Fibroblast of lung (primary cell): ENCODE measurements around the gene SNAP29. TPM values are rescaled to one million over a fixed set of nuclear protein-coding genes. Genes with fewer than 3 reads are reported as not detected.
"Not testable (repeated sequence)": the region's sequence is repeated elsewhere in the genome, so short reads cannot be mapped to it uniquely, and the experiment has no call there.

ENCODE experiments used
- DNase-seq, 2 donors: peaks; one replicate each; pipeline versions ENCODE4 v3.0.0 to v3.0.0-alpha.2; 2010; ENCODE audit warnings: low read depth in 2 of 2
- H2AFZ ChIP-seq: 2 replicates; pipeline ENCODE4 v1.5.1; 2012; ENCODE audit warnings: low read length, control low read depth, inconsistent platforms
- H3K27ac ChIP-seq: 2 replicates; pipeline ENCODE4 v1.5.1; 2011; ENCODE audit warnings: low read length, control low read depth; ENCODE audit not compliant: insufficient read depth
- H3K27me3 ChIP-seq: 2 replicates; pipeline ENCODE4 v1.5.1; 2011; ENCODE audit warnings: mild to moderate bottlenecking, low read length; ENCODE audit not compliant: control insufficient read depth, insufficient read depth
- H3K36me3 ChIP-seq: 2 replicates; pipeline ENCODE4 v1.5.1; 2011; ENCODE audit warnings: low read length; ENCODE audit not compliant: control insufficient read depth, insufficient read depth
- H3K4me1 ChIP-seq: 2 replicates; pipeline ENCODE4 v1.5.1; 2011; ENCODE audit warnings: low read length; ENCODE audit not compliant: control insufficient read depth, insufficient read depth; ENCODE audit errors: extremely low read depth
- H3K4me2 ChIP-seq: 2 replicates; pipeline ENCODE4 v1.5.1; 2011; ENCODE audit warnings: low read length, control low read depth; ENCODE audit not compliant: insufficient read depth; ENCODE audit errors: extremely low read depth
- H3K4me3 ChIP-seq, 4 experiments: fragments of 200-600 bp in 1 of 4; sonication (generic) in 1 of 4; replicated peaks in 1 of 4; 2 replicates each; pipeline ENCODE4 v1.5.1; 2011 to 2016; ENCODE audit warnings: low read length in 4 of 4, low read depth in 3 of 4, mild to moderate bottlenecking in 3 of 4, control low read depth in 2 of 4, inconsistent platforms in 1 of 4, mixed read lengths in 1 of 4; ENCODE audit not compliant: insufficient read depth in 1 of 4; ENCODE audit errors: control extremely low read depth in 1 of 4
- H3K79me2 ChIP-seq: 2 replicates; pipeline ENCODE4 v1.5.1; 2012; ENCODE audit warnings: mild to moderate bottlenecking, low read length, inconsistent platforms; ENCODE audit not compliant: control insufficient read depth, insufficient read depth
- H3K9ac ChIP-seq: 2 replicates; pipeline ENCODE4 v1.5.1; 2011; ENCODE audit warnings: mild to moderate bottlenecking, low read length, control low read depth; ENCODE audit not compliant: insufficient read depth
- H3K9me3 ChIP-seq: 2 replicates; pipeline ENCODE4 v1.5.1; 2012; ENCODE audit warnings: low read depth, low read length; ENCODE audit not compliant: control insufficient read depth, insufficient read depth
- H4K20me1 ChIP-seq: 2 replicates; pipeline ENCODE4 v1.5.1; 2011; ENCODE audit warnings: low read length; ENCODE audit not compliant: control insufficient read depth, insufficient read depth; ENCODE audit errors: extremely low read depth
- EZH2 ChIP-seq: IDR thresholded peaks from 2 replicates; pipeline ENCODE4 v1.5.1; 2012; ENCODE audit warnings: low read length, control low read depth, mild to moderate bottlenecking; ENCODE audit errors: missing control alignments
- polyA plus RNA-seq, 2 donors: library from polyadenylated mRNA; depleted of rRNA in 1 of 2; stranded (reverse) in 1 of 2; unstranded in 1 of 2; fragments of >200 nt; gene quantifications; 2 replicates each; pipeline ENCODE4 v1.2.1, GENCODE V29; 2011 to 2012; ENCODE audit warnings: missing spikeins in 1 of 2
- total RNA-seq: library from RNA; depleted of rRNA; stranded (reverse); fragments of >200 nt; gene quantifications from 2 replicates; pipeline ENCODE4 v1.2.1, GENCODE V29; 2014
- TF ChIP-seq, protein P1 (sequence below), 2 donors: IDR thresholded peaks in 1 of 2; conservative IDR thresholded peaks in 1 of 2; 1 replicate in 1 of 2; 2 replicates in 1 of 2; pipeline ENCODE4 v1.5.1; 2011 to 2012; ENCODE audit warnings: low read length in 2 of 2, control low read depth in 1 of 2, inconsistent platforms in 1 of 2, low read depth in 1 of 2, mild to moderate bottlenecking in 1 of 2

Gene SNAP29
- total and polyA plus RNA-seq, 2 donors (not counting 1 experiment from before 2014, with no cell fraction given): 10.6 to 36.1 TPM

DNA sequence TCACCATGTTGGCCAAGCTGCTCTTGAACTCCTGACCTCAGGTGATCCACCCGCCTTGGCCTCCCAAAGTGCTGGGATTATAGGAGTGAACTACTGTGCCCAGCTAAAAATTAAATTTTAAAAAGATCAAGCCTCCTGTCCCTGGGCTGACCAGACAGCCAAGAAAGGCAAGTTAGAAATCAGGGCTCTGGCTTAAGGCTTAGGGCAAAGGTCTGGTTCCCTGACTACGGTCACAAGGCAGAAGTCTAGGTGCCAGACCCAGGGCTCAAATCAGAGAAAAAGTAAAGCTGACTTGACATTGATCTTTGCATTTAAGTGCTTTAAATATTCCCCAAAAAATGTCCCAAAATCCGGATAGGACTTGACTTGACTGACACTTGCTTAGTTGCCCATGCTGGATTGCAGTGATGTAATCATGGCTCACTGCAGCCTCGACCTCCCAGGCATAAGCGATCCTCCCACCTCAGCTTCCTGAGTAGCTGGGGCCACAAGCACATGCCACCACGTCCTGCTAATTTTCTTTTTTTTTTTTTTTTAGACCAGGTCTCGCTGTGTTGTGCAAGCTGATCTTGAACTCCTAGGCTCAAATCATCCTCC, 41.1 kb downstream of the SNAP29 start:
- H3K36me3 ChIP-seq: no peaks in the 10 kb centered on the region
- H3K27me3 ChIP-seq: no peaks in the 10 kb centered on the region
- no peak overlapping the region for H3K9ac ChIP-seq
- TF ChIP-seq, protein P1, sequence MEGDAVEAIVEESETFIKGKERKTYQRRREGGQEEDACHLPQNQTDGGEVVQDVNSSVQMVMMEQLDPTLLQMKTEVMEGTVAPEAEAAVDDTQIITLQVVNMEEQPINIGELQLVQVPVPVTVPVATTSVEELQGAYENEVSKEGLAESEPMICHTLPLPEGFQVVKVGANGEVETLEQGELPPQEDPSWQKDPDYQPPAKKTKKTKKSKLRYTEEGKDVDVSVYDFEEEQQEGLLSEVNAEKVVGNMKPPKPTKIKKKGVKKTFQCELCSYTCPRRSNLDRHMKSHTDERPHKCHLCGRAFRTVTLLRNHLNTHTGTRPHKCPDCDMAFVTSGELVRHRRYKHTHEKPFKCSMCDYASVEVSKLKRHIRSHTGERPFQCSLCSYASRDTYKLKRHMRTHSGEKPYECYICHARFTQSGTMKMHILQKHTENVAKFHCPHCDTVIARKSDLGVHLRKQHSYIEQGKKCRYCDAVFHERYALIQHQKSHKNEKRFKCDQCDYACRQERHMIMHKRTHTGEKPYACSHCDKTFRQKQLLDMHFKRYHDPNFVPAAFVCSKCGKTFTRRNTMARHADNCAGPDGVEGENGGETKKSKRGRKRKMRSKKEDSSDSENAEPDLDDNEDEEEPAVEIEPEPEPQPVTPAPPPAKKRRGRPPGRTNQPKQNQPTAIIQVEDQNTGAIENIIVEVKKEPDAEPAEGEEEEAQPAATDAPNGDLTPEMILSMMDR (conservative IDR thresholded peaks at IDR 0.05 in 1 of 2, IDR thresholded peaks at IDR 0.05 in 1 of 2; ENCODE audit: low read depth in 1 of 2, low read length in 2 of 2): no peak
- TF ChIP-seq EZH2: no peak
- DNase-seq: no peak
- H3K4me1 ChIP-seq: peaks cover 8% of the 10 kb centered on the region
- H3K27ac ChIP-seq: no peak overlapping the region
- H3K79me2 ChIP-seq: no peaks in the 10 kb centered on the region
- no peaks in the 10 kb centered on the region for H4K20me1 ChIP-seq
- no peaks in the 10 kb centered on the region for H3K9me3 ChIP-seq
- no peak overlapping the region for H3K4me2 ChIP-seq
- no peak overlapping the region for H3K4me3 ChIP-seq
- H2AFZ ChIP-seq: no peak overlapping the region

DNA sequence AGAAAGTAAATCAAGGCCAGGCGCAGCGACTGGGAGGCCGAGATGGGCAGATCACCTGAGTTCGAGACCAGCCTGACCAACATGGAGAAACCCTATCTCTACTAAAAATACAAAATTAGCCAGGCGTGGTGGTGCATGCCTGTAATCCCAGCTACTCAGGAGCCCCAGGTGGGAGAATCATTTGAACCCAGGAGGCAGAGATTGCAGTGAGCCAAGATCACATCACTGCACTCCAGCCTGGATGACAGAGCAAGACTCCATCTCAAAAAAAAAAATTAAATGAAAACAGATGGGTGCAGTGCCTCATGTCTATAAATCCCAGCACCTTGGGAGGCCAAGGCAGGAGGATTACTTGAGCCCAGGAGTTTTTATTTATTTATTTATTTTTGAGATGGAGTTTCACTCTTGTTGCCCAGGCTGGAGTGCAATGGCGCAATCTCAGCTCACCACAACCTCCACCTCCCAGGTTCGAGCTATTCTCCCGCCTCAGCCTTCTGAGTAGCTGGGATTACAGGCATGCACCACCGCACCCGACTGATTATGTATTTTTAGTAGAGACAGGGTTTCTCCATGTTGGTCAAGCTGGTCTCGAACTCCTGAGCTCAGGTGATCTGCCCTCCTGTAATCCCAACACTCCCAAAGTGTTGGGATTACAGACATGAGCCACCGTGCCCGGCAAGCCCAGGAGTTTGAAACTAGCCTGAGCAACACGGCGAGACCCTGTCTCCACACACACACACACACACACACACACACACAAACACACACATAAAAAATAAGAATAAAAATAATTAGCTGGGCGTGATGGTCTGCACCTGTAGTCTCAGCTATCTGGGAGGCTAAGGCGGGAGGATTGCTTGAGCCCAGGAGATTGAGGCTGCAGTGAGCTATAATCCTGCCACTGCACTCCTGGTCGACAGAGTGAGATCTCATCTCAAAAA, 42.6 kb downstream of the SNAP29 start:
- DNase-seq, H3K9me3 ChIP-seq, H3K79me2 ChIP-seq, H3K4me3 ChIP-seq, H3K27ac ChIP-seq, H3K9ac ChIP-seq, H4K20me1 ChIP-seq, H3K4me2 ChIP-seq, H3K27me3 ChIP-seq, H3K36me3 ChIP-seq, H2AFZ ChIP-seq: not testable (repeated sequence)
- H3K4me1 ChIP-seq: peaks cover 11% of the 10 kb centered on the region

DNA sequence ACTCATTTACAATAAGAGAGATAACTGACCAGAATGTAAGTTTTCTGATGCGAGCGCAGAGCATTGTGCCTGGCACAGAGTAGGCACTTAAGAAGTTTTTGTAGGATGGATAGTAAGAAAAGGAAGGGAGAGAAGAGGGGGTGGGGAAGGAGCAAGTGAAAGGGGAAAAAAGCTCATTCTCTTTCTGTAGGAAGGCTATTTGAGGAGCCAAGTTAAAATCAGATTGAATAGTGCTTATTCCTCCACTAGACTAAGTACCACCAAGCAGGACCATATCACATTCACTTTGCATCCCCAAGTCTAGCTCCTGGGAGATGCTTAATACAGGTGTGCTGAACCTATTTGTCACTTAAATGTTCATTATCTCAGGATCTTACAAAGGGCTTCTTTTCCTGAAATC, 44.3 kb downstream of the SNAP29 start:
- H3K27ac ChIP-seq: no peak overlapping the region
- no peak overlapping the region for H3K4me2 ChIP-seq
- TF ChIP-seq, protein P1 (conservative IDR thresholded peaks at IDR 0.05 in 1 of 2, IDR thresholded peaks at IDR 0.05 in 1 of 2; ENCODE audit: low read depth in 1 of 2, low read length in 2 of 2): no peak
- TF ChIP-seq EZH2: no peak
- no peak overlapping the region for H3K9ac ChIP-seq
- no peak overlapping the region for H2AFZ ChIP-seq
- H3K79me2 ChIP-seq: no peaks in the 10 kb centered on the region
- no peak for DNase-seq
- H3K9me3 ChIP-seq: no peaks in the 10 kb centered on the region
- no peaks in the 10 kb centered on the region for H3K36me3 ChIP-seq
- no peaks in the 10 kb centered on the region for H3K27me3 ChIP-seq
- peaks cover 11% of the 10 kb centered on the region for H3K4me1 ChIP-seq
- no peaks in the 10 kb centered on the region for H4K20me1 ChIP-seq
- no peak overlapping the region for H3K4me3 ChIP-seq
